ENCODE results near the gene CHIC2.

CHIC2 gene

DNA sequence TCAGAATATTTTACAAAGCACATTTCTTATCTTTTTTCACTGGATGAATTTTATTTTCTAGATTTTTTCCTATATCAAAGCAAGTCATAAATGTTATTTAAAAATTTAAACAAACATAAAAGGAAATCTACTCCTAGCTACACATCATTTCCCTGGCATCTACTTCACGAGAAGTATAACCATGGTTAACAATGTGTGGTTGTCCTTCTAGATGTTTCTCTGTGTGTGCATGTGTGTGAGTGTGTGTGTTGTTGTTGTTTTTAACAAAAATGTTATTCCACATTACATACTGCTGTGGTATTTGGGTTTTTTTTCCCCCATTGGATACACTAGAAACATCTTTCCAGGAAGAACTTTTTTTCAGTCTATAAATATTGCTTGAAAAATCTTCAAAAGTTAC is 103.1 kb downstream of the CHIC2 start:
- DNase-seq, result no peak
- intact Hi-C loops (cut with DNase I), result no loop called here

DNA sequence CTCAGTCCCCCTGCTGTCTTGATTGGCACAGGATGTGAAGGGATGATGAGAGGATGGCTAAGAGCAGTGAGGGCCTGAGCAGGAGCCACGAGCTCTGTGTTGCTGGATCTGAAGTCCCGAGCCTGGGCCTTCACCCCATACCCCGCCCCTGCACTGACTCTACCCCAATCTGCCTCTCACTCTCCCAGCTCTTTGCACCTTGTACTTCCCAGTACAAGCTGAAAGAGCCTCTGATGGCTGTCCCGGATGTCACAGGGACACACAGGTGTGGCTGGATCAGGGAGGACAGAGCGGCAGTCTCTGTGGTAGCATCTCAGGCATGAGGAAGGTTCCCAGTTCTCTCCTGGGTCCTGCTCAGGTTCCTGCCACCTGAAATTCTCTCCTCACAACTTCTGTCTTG is 103.6 kb downstream of the CHIC2 start:
- no peak for DNase-seq
- intact Hi-C loops (cut with DNase I), result no loop called here
